GM23248 (cell line): Measurements from ENCODE around the gene OTOP3. TPM values are rescaled to one million over a fixed set of nuclear protein-coding genes. Genes with fewer than 3 reads are reported as not detected.
A peak's percentile ranks its signal among the peaks of the same experiment; 100 is the strongest.

Source experiments
- DNase-seq: peaks from one replicate; pipeline ENCODE4 v3.0.0-alpha.2; 2015
- H2AFZ ChIP-seq: fragments of 200-600 bp; sonication (generic); 2 replicates; pipeline ENCODE4 v1.6.1; 2016; ENCODE audit warnings: antibody characterized with exemption
- H3F3A ChIP-seq: fragments of 200-600 bp; sonication (generic); 2 replicates; pipeline ENCODE4 v1.6.1; 2016; ENCODE audit warnings: mild to moderate bottlenecking, antibody characterized with exemption, mixed run types; ENCODE audit not compliant: insufficient read depth
- H3K27ac ChIP-seq: fragments of 200-600 bp; sonication (generic); 2 replicates; pipeline ENCODE4 v1.5.1; 2016; ENCODE audit warnings: mild to moderate bottlenecking
- H3K27me3 ChIP-seq: fragments of 200-600 bp; sonication (generic); replicated peaks from 2 replicates; pipeline ENCODE4 v1.6.1; 2016; ENCODE audit warnings: mild to moderate bottlenecking; ENCODE audit not compliant: insufficient read depth
- H3K36me3 ChIP-seq: fragments of 200-600 bp; sonication (generic); 2 replicates; pipeline ENCODE4 v1.6.1; 2016; ENCODE audit warnings: low read depth, mild to moderate bottlenecking
- H3K4me1 ChIP-seq: fragments of 200-600 bp; sonication (generic); 2 replicates; pipeline ENCODE4 v1.6.1; 2016; ENCODE audit warnings: mild to moderate bottlenecking; ENCODE audit not compliant: insufficient read depth
- H3K4me2 ChIP-seq: fragments of 200-600 bp; sonication (generic); one replicate; pipeline ENCODE4 v1.6.1; 2016; ENCODE audit warnings: mild to moderate bottlenecking; ENCODE audit not compliant: unreplicated experiment
- H3K4me3 ChIP-seq: fragments of 200-600 bp; sonication (generic); 2 replicates; pipeline ENCODE4 v1.5.1; 2016; ENCODE audit warnings: mild to moderate bottlenecking
- H3K79me2 ChIP-seq: fragments of 200-600 bp; sonication (generic); 2 replicates; pipeline ENCODE4 v1.6.1; 2016; ENCODE audit warnings: mild to moderate bottlenecking; ENCODE audit not compliant: insufficient read depth
- H3K9ac ChIP-seq: fragments of 200-600 bp; sonication (generic); 2 replicates; pipeline ENCODE4 v1.6.1; 2016; ENCODE audit warnings: mild to moderate bottlenecking
- H3K9me2 ChIP-seq: fragments of 200-600 bp; sonication (generic); 2 replicates; pipeline ENCODE4 v1.6.1; 2016; ENCODE audit warnings: mixed run types, mild to moderate bottlenecking, moderate library complexity; ENCODE audit not compliant: insufficient read depth
- H3K9me3 ChIP-seq: fragments of 200-600 bp; sonication (generic); one replicate; pipeline ENCODE4 v1.6.1; 2017; ENCODE audit warnings: low read depth
- H4K20me1 ChIP-seq: fragments of 200-600 bp; sonication (generic); 2 replicates; pipeline ENCODE4 v1.6.0; 2016; ENCODE audit not compliant: insufficient read depth
- EZH2 ChIP-seq: fragments of 200-600 bp; sonication (generic); IDR thresholded peaks from 2 replicates; pipeline ENCODE4 v1.6.1; 2018; ENCODE audit warnings: antibody characterized with exemption, mild to moderate bottlenecking; ENCODE audit not compliant: insufficient read depth, poor library complexity, severe bottlenecking
- EZH2phosphoT487 ChIP-seq: fragments of 200-600 bp; sonication (generic); IDR thresholded peaks from 2 replicates; pipeline ENCODE4 v1.6.1; 2018; ENCODE audit warnings: antibody characterized with exemption, moderate library complexity, mild to moderate bottlenecking, low read depth; ENCODE audit not compliant: insufficient read depth
- WGBS, 2 experiments: methylation state at CpG; one replicate each; pipeline ENCODE4 v1.1.6; 2015 to 2017; ENCODE audit warnings: low lambda C conversion rate in 2 of 2, low coverage in 1 of 2; ENCODE audit errors: missing lambda C conversion rate in 2 of 2; 5-methylcytosine and 5-hydroxymethylcytosine counted together
- in situ Hi-C: fragments of 300-500 bp; cut with MboI; formaldehyde crosslinking; loops from 2 replicates; pipeline ENCODE4 v1.15.0; 2020
- polyA plus RNA-seq: library from polyadenylated mRNA; unstranded; fragments of >200 nt; fragmentation: Nextera tagmentation; extraction: Ambion mirVana; gene quantifications from 2 replicates; pipeline ENCODE4 v1.2.1, GENCODE V29; 2016
- total RNA-seq: library from RNA; depleted of rRNA; stranded (reverse); fragments of >200 nt; shearing (Covaris generic); gene quantifications from 2 replicates; pipeline ENCODE4 v1.2.3, GENCODE V29; 2014

OTOP3 gene
- total and polyA plus RNA-seq, 2 experiments from 2014 or later = not detected

DNA sequence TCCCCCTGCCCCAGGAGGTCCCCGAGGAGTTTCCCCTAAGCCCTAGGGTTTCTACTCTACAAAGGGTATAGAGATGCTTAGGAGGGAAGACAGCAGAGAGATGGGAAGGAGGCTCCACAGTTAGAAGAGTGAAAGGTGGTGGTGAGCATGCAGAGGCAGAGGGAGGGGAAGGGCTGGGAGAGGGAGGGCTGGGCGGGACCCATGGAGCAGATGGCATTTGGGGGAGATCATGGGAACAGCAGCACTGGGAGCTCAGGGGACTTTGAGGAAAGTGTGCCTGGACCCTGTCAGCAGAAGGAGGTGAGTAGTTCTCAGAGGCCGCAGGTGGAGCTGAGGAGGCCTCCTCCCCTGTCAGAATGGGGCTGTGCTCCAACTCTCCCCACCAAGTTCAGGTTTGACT, 650 bp upstream of the OTOP3 start:
- in situ Hi-C loops = no loop called here
- Histone ChIP-seq H3K27me3 (peaks cover 64% of the 10 kb centered on the region), H3K79me2 (no peaks in the 10 kb centered on the region), H2AFZ (no peak overlapping the region), H3K4me2 (no peak overlapping the region), H4K20me1 (no peaks in the 10 kb centered on the region), H3K4me3 (no peak overlapping the region), H3K4me1 (no peaks in the 10 kb centered on the region), H3K9ac (no peak overlapping the region), H3F3A (no peaks in the 10 kb centered on the region), H3K9me3 (no peaks in the 10 kb centered on the region), H3K9me2 (no peaks in the 10 kb centered on the region), H3K27ac (no peak overlapping the region), H3K36me3 (no peaks in the 10 kb centered on the region)
- 4 to 5% methylated on average over 2 to 3 of the region's 3 CpGs for WGBS, 2 experiments
- no peak for DNase-seq
- no peak for TF ChIP-seq EZH2phosphoT487
- TF ChIP-seq EZH2 = no peak

DNA sequence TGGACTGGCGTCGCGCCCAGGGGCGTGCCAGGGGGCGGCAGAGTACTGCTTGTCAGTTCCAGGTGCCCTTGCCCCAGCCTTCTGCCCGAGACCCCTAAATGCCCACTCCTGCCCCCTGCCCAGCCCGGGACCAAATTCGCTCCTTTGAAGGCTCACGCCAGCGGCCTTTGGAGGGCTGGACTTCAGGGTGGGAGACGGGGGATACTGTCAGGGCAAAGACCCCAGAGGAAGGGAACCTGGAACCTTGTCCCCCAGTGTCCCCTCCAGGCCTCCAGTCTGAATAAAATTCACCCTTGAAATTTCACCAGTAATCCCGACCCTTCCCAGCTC, 737 bp downstream of the OTOP3 start:
- Histone ChIP-seq H3K79me2 (no peaks in the 10 kb centered on the region), H3K9ac (no peak overlapping the region), H3K27ac (no peak overlapping the region), H2AFZ (no peak overlapping the region), H3F3A (no peaks in the 10 kb centered on the region), H4K20me1 (no peaks in the 10 kb centered on the region), H3K4me2 (no peak overlapping the region), H3K36me3 (no peaks in the 10 kb centered on the region), H3K9me2 (no peaks in the 10 kb centered on the region), H3K4me3 (no peak overlapping the region), H3K9me3 (no peaks in the 10 kb centered on the region), H3K27me3 (peaks cover 64% of the 10 kb centered on the region), H3K4me1 (no peaks in the 10 kb centered on the region)
- no peak for DNase-seq
- in situ Hi-C loops = no loop called here
- TF ChIP-seq EZH2phosphoT487 (no peak), EZH2 (peak; percentile 70)
- 1 to 3% methylated on average over 12 of the region's 12 CpGs for WGBS, 2 experiments

DNA sequence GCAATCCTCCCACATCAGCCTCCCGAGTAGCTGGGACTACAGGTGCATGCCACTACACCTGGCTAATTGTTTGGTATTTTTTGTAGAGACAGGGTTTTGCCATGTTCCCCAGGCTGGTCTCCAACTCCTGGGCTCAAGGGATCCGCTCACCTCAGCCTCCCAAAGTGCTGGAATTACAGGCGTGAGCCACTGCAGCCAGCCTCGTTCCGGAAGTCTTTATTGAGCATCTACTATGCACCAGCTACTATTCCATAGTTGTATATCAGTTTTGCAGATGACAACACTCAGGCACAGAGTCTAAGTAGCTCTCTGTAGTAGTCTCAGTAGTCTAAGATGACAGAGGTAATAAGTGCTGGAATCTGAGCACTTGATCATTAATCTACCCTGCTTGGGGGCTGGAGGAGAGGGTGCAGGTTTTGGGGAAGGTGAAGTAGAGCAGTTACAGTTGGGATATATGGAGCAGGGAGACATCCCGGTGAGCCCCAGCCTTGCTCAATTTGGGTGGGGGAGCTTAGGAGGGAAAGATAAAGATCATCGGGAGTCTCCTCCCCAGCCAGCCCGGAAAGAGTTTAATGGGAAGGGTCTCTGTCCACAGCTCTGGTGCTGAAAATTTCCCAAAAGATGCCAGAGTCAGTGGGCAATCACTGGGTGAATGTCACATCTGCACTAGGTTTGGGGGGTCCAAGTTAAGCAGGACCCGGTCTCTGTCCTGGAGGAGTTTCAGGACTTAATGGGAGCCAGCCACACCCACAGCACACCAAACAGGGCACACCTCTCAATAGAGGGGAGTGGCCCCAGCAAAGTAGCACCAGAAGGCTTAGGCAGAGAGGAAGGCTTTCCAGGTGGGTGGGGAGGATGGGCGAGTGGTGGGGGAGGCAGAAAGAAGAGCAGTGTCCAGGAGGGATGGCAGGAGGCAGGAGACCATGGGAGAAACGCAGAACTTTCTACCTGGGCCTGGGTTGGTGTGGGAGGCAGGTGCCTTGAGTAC, 1.7 kb downstream of the OTOP3 start:
- Histone ChIP-seq H3K36me3 (no peaks in the 10 kb centered on the region), H3K27ac (no peak overlapping the region), H3K4me1 (no peaks in the 10 kb centered on the region), H3K4me3 (no peak overlapping the region), H4K20me1 (no peaks in the 10 kb centered on the region), H3K4me2 (no peak overlapping the region), H3K79me2 (no peaks in the 10 kb centered on the region), H3K9me2 (no peaks in the 10 kb centered on the region), H3K9me3 (no peaks in the 10 kb centered on the region), H3F3A (no peaks in the 10 kb centered on the region), H2AFZ (no peak overlapping the region), H3K9ac (no peak overlapping the region), H3K27me3 (peaks cover 61% of the 10 kb centered on the region)
- 36 to 41% methylated on average over 9 to 11 of the region's 11 CpGs for WGBS, 2 experiments
- no peak for TF ChIP-seq EZH2phosphoT487
- TF ChIP-seq EZH2 = no peak
- no peak for DNase-seq
- in situ Hi-C loops = no loop called here

DNA sequence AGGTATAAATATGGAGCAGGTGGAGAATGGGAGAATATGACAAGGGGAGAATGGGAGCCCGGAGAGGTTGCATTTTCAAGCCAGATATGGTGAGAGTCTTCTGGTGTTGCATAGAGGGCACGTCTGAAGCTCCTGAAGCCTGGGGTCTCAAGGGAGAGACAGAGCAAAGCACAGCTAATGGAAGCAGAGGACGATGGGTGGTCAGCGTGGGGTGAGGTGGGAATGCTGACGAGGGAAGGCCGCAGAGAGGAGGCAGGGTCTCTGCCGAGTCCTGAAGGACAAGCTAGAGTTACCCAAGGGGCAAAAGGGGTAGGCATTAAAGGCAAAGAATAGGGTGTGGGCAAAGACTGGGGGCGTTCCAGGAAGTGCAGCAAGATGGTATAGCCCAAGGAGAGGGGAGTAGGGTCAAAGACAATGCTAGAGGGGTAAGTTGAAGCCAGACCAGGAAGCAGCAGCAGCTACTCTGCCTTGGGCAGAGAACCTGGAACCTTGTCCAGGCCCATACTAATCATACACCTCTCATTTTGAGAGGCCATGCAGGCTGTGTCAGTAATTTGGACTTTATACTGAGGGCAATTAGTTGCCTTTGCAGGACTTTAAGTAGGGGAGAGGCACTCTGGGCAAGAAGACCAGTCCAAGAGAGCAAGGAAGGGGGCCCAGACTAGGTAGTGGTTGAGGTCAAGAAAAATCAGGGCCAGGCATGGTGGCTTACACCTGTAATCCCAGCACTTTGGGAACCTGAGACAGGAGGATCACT, 2.7 kb downstream of the OTOP3 start:
- H4K20me1 ChIP-seq = no peaks in the 10 kb centered on the region
- no peak for DNase-seq
- H2AFZ ChIP-seq = no peak overlapping the region
- in situ Hi-C loops = no loop called here
- TF ChIP-seq EZH2 = no peak
- no peaks in the 10 kb centered on the region for H3K79me2 ChIP-seq
- H3K4me3 ChIP-seq = no peak overlapping the region
- no peaks in the 10 kb centered on the region for H3F3A ChIP-seq
- H3K9me2 ChIP-seq = no peaks in the 10 kb centered on the region
- H3K27me3 ChIP-seq = peaks cover 57% of the 10 kb centered on the region
- H3K4me2 ChIP-seq = no peak overlapping the region
- no peaks in the 10 kb centered on the region for H3K4me1 ChIP-seq
- WGBS, 2 experiments = 35 to 45% methylated on average over 8 of the region's 8 CpGs
- H3K9me3 ChIP-seq = no peaks in the 10 kb centered on the region
- H3K9ac ChIP-seq = no peak overlapping the region
- H3K36me3 ChIP-seq = no peaks in the 10 kb centered on the region
- H3K27ac ChIP-seq = no peak overlapping the region
